OCI-LY1 (cell line): ENCODE data around the gene GTF3C2.

ENCODE experiments used
- EZH2 ChIP-seq: fragments of 200-600 bp; sonication (generic), shearing (Covaris generic); IDR thresholded peaks from 2 replicates; pipeline ENCODE4 v1.8.0; 2017; ENCODE audit warnings: borderline replicate concordance, mixed run types, mild to moderate bottlenecking, antibody characterized with exemption, low read length, moderate library complexity, mixed read lengths
- TF ChIP-seq, protein P1 (sequence below): fragments of 200-600 bp; sonication (generic), shearing (Covaris generic); IDR thresholded peaks from 2 replicates; pipeline ENCODE4 v1.5.1; 2017; ENCODE audit warnings: mild to moderate bottlenecking, antibody characterized with exemption, low read length, moderate library complexity, mixed read lengths

DNA sequence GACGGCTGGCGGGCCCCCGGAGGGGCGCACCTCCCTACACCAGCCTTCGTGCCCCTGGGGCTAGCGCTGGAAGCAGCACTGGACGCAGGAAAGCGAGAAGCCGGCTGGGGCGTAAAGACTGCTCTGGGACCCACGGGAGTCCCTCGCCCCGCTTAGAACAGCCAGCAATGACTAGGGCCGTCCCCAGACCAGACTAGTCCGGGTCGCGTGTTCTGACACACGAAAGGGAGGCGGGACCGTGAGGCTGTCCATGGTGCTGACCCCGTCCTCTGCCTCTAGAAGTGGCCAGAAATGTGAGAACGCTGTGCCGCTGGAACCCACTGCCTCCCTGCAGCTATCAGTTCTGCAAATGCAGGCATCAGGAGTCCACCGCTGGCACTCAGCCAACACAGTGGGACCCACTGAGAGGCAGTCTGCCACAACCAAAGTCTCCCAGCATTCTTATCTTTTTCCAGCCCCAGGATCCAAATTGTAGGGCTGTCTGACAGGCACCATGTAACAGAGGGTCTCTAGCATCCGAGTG is 48.1 kb downstream of the GTF3C2 start, which contains the start of gene UCN:
- TF ChIP-seq EZH2, result no peak
- TF ChIP-seq, protein P1, sequence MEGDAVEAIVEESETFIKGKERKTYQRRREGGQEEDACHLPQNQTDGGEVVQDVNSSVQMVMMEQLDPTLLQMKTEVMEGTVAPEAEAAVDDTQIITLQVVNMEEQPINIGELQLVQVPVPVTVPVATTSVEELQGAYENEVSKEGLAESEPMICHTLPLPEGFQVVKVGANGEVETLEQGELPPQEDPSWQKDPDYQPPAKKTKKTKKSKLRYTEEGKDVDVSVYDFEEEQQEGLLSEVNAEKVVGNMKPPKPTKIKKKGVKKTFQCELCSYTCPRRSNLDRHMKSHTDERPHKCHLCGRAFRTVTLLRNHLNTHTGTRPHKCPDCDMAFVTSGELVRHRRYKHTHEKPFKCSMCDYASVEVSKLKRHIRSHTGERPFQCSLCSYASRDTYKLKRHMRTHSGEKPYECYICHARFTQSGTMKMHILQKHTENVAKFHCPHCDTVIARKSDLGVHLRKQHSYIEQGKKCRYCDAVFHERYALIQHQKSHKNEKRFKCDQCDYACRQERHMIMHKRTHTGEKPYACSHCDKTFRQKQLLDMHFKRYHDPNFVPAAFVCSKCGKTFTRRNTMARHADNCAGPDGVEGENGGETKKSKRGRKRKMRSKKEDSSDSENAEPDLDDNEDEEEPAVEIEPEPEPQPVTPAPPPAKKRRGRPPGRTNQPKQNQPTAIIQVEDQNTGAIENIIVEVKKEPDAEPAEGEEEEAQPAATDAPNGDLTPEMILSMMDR, result no peak
